Endothelial cell of umbilical vein (primary cell): Measurements from ENCODE around the gene FUT2. TPM values are rescaled to one million over a fixed set of nuclear protein-coding genes. Genes with fewer than 3 reads are reported as not detected.

Experiments
- Bru-seq: library from RNA; stranded (reverse); fragments of 400-500 nt; gene quantifications from one replicate; lab custom pipeline; 2021; lab: Mats Ljungman, UMichigan
- BruChase-seq, 2 experiments: library from RNA; stranded (reverse); fragments of 400-500 nt; gene quantifications; one replicate each; lab custom pipeline; 2021; lab: Mats Ljungman, UMichigan
- BruUV-seq: library from RNA; stranded (reverse); fragments of 400-500 nt; replicated peaks from 2 replicates; lab custom pipeline; 2021; lab: Mats Ljungman, UMichigan
- CTCF ChIA-PET: fragments of 300-600, 350-600 bp; sonication (Branson Sonifier 250); formaldehyde crosslinking; loops from one replicate; lab custom pipeline; 2021; ENCODE audit warnings: antibody characterized with exemption, inconsistent platforms; lab: Charles Lee
- POLR2A ChIA-PET: fragments of 300-600, 350-600 bp; sonication (Branson Sonifier 250); formaldehyde crosslinking; loops from one replicate; lab custom pipeline; 2021; ENCODE audit warnings: antibody characterized with exemption, inconsistent platforms; lab: Charles Lee
- DNase-seq: peaks from one replicate; pipeline ENCODE4 v3.0.0-alpha.2; 2011; ENCODE audit warnings: low read depth, low spot score
- FAIRE-seq: peaks from 2 replicates; lab custom pipeline; 2011; peaks lifted over from hg19 to GRCh38; lab: Jason Lieb, UNC
- H2AFZ ChIP-seq: 2 replicates; pipeline ENCODE4 v1.6.0; 2012; ENCODE audit warnings: low read depth, low read length, control low read depth, inconsistent platforms
- H3K27ac ChIP-seq: 2 replicates; pipeline ENCODE4 v1.5.1; 2011; ENCODE audit warnings: low read depth, mild to moderate bottlenecking, control low read depth, low read length, moderate library complexity; ENCODE audit not compliant: insufficient read depth
- H3K27me3 ChIP-seq, 2 experiments: 2 replicates each; pipeline versions ENCODE4 v1.6.0 to v1.6.1; 2011; ENCODE audit warnings: low read length in 2 of 2, mixed read lengths in 1 of 2; ENCODE audit not compliant: control insufficient read depth in 2 of 2, insufficient read depth in 2 of 2
- H3K36me3 ChIP-seq, 2 experiments: 2 replicates in 1 of 2; 3 replicates in 1 of 2; pipeline ENCODE4 v1.5.1; 2011; ENCODE audit warnings: low read length in 2 of 2, mild to moderate bottlenecking in 1 of 2, moderate library complexity in 1 of 2; ENCODE audit not compliant: control insufficient read depth in 2 of 2, insufficient read depth in 2 of 2; ENCODE audit errors: extremely low read depth in 1 of 2
- H3K4me1 ChIP-seq: 3 replicates; pipeline ENCODE4 v1.5.1; 2011; ENCODE audit warnings: mild to moderate bottlenecking, low read length; ENCODE audit not compliant: control insufficient read depth, insufficient read depth; ENCODE audit errors: extremely low read depth
- H3K4me2 ChIP-seq: 2 replicates; pipeline ENCODE4 v1.6.1; 2011; ENCODE audit warnings: low read length, control low read depth, mixed read lengths; ENCODE audit not compliant: insufficient read depth
- H3K4me3 ChIP-seq, 3 experiments: fragments of 200-600 bp in 1 of 3; sonication (generic), shearing (Covaris generic) in 1 of 3; replicated peaks in 1 of 3; 2 replicates each; pipeline ENCODE4 v1.5.1; 2011 to 2016; ENCODE audit warnings: control low read depth in 3 of 3, low read length in 3 of 3, mild to moderate bottlenecking in 2 of 3, inconsistent platforms in 1 of 3, low read depth in 1 of 3, moderate library complexity in 1 of 3; ENCODE audit not compliant: insufficient read depth in 1 of 3
- H3K79me2 ChIP-seq: 2 replicates; pipeline ENCODE4 v1.6.0; 2012; ENCODE audit warnings: low read length, inconsistent platforms; ENCODE audit not compliant: control insufficient read depth, insufficient read depth
- H3K9ac ChIP-seq: replicated peaks from 2 replicates; pipeline ENCODE3; 2011; ENCODE audit warnings: low read length, control low read depth; ENCODE audit not compliant: insufficient read depth; ENCODE audit errors: extremely low read depth
- H3K9me1 ChIP-seq: replicated peaks from 3 replicates; pipeline ENCODE4 v1.6.0; 2011; ENCODE audit warnings: mild to moderate bottlenecking, low read length; ENCODE audit not compliant: control insufficient read depth, insufficient read depth; ENCODE audit errors: extremely low read depth
- H3K9me3 ChIP-seq: replicated peaks from 2 replicates; pipeline ENCODE4 v1.5.1; 2012; ENCODE audit warnings: low read length, inconsistent platforms; ENCODE audit not compliant: control insufficient read depth, insufficient read depth
- H4K20me1 ChIP-seq: replicated peaks from 2 replicates; pipeline ENCODE3; 2011; ENCODE audit warnings: mild to moderate bottlenecking, low read length; ENCODE audit not compliant: control insufficient read depth, insufficient read depth; ENCODE audit errors: extremely low read depth
- CTCF ChIP-seq, 2 donors: IDR thresholded peaks; 1 replicate in 1 of 2; 2 replicates in 1 of 2; pipeline ENCODE4 v1.5.1; 2011; ENCODE audit warnings: low read length in 2 of 2, mild to moderate bottlenecking in 2 of 2, moderate library complexity in 2 of 2, control low read depth in 1 of 2, inconsistent platforms in 1 of 2, low read depth in 1 of 2; ENCODE audit not compliant: insufficient read depth in 1 of 2; ENCODE audit errors: extremely low read depth in 1 of 2
- EZH2 ChIP-seq: IDR thresholded peaks from 2 replicates; pipeline ENCODE4 v1.6.1; 2012; ENCODE audit warnings: borderline replicate concordance, low read depth, mild to moderate bottlenecking, moderate library complexity, low read length, inconsistent platforms; ENCODE audit not compliant: severe bottlenecking
- FOS ChIP-seq: IDR thresholded peaks from 2 replicates; pipeline ENCODE4 v1.6.1; 2011; ENCODE audit warnings: mild to moderate bottlenecking, low read length, moderate library complexity, borderline replicate concordance; ENCODE audit not compliant: insufficient read depth
- GATA2 ChIP-seq: IDR thresholded peaks from 2 replicates; pipeline ENCODE4 v1.7.0; 2011; ENCODE audit warnings: low read depth, mild to moderate bottlenecking, moderate library complexity, mixed read lengths, low read length; ENCODE audit not compliant: insufficient read length, insufficient read depth
- JUN ChIP-seq: IDR thresholded peaks from 2 replicates; pipeline ENCODE4 v1.6.1; 2011; ENCODE audit warnings: borderline replicate concordance, low read depth; ENCODE audit not compliant: insufficient read length, insufficient read depth
- MAX ChIP-seq: IDR thresholded peaks from 2 replicates; pipeline ENCODE4 v1.6.1; 2011; ENCODE audit not compliant: insufficient read depth, insufficient read length
- MYC ChIP-seq: IDR thresholded peaks from one replicate; pipeline ENCODE4 v1.6.1; 2011; ENCODE audit warnings: mild to moderate bottlenecking, low read depth, low read length
- POLR2A ChIP-seq: IDR thresholded peaks from 2 replicates; pipeline ENCODE4 v1.6.1; 2012; ENCODE audit warnings: low read depth, mild to moderate bottlenecking, control low read depth, low read length
- POLR2AphosphoS5 ChIP-seq: IDR thresholded peaks from 2 replicates; pipeline ENCODE4 v1.6.1; 2012; ENCODE audit warnings: low read depth, mild to moderate bottlenecking, control low read depth, low read length, moderate library complexity; ENCODE audit not compliant: insufficient read depth
- dilution Hi-C: fragments of 300-500 bp; cut with MboI; formaldehyde crosslinking; loops from one replicate; pipeline ENCODE4 v1.15.0; 2019; ENCODE audit warnings: low sequenced_read_pairs; ENCODE audit not compliant: extremely low pct_ligation_motif_present
- intact Hi-C: fragments of 100-400 bp; cut with micrococcal nuclease; formaldehyde crosslinking; loops from one replicate; pipeline ENCODE4 v1.10.0; 2022
- long read RNA-seq: library from polyadenylated mRNA; stranded (forward); transcript quantifications from one replicate; pipeline ENCODE4 v2.0.0, GENCODE V29; 2021
- polyA minus RNA-seq, 3 experiments: library from RNA; depleted of rRNA, polyadenylated mRNA; stranded (reverse); fragments of >200 nt; gene quantifications; 1 replicate in 1 of 3; 2 replicates in 2 of 3; pipeline ENCODE4 v1.2.3, GENCODE V29; 2011
- polyA plus RNA-seq, 4 experiments: library from polyadenylated mRNA; depleted of rRNA in 3 of 4; stranded (reverse) in 3 of 4; unstranded in 1 of 4; fragments of >200 nt; gene quantifications; 2 replicates each; pipeline versions ENCODE4 v1.2.1 to v1.2.3, GENCODE V29; 2011 to 2012; ENCODE audit warnings: missing spikeins in 1 of 4
- total RNA-seq: library from RNA; stranded (reverse); gene quantifications from 2 replicates; pipeline ENCODE4 v1.2.3, GENCODE V29; 2021

Gene FUT2
- total RNA-seq (not detected in 2 replicates), polyA plus RNA-seq (not detected in 2 replicates), polyA minus RNA-seq (not detected in 2 replicates), Bru-seq, nascent RNA (not detected), BruChase-seq, experiment 1, labeled RNA remaining after a 6-hour chase (percentile 8 among the genes with signal in this experiment), BruChase-seq, experiment 2, labeled RNA remaining after a 2-hour chase (not detected)
- polyA plus RNA-seq (2011; cell fraction: cytosol; rRNA removed), result not detected in 2 replicates
- not detected in 2 replicates for polyA plus RNA-seq (2011; cell fraction: nucleus; rRNA removed)
- 0.29 and 0.35 TPM in 2 replicates for polyA plus RNA-seq (2012)
- polyA minus RNA-seq (2011; cell fraction: cytosol; rRNA and poly(A)+ RNA removed), result not detected
- polyA minus RNA-seq (2011; cell fraction: nucleus; rRNA and poly(A)+ RNA removed), result not detected in 2 replicates
- long read RNA-seq, partial matches to known transcripts, result 0 of 3 reads
- long read RNA-seq, other reads (novel, unspliced or antisense), result 3 of 3 reads

GRCh38 chr19:48695743-48696352, at the start of gene FUT2:
TSS of gene FUT2 (plus strand) at chr19:48695971. CDS start at chr19:48702957, 6,986 bp downstream.
- Histone ChIP-seq H3K27ac (no peak within 1 kb of the TSS), H3K27me3 (no peaks in the 10 kb centered on the region), H3K9me1 (no peaks in the 10 kb centered on the region), H3K4me1 (peaks cover 16% of the 10 kb centered on the region), H4K20me1 (no peaks in the 10 kb centered on the region), H3K4me3 (peak within 1 kb of the TSS in 2 of 3 experiments; percentile 6 to 44), H3K79me2 (no peaks in the 10 kb centered on the region), H3K9ac (no peak within 1 kb of the TSS), H3K9me3 (no peaks in the 10 kb centered on the region), H2AFZ (peak within 1 kb of the TSS; percentile 97), H3K36me3 (no peaks in the 10 kb centered on the region), H3K4me2 (peak within 1 kb of the TSS; percentile 68)
- ChIA-PET CTCF (interaction anchor here (0.6 to 2.8 kb wide), 5 partner anchors 17 to 50 kb away, joined by 3 to 10 read pairs (median 7); partner anchors contain the start of gene CA11), POLR2A (interaction anchor here (0.6 kb wide), 2 partner anchors 264 to 430 kb away, joined by 3 read pairs; no protein-coding TSS in a partner anchor)
- intact Hi-C loops, result no loop called here
- TF ChIP-seq POLR2A, result no peak
- TF ChIP-seq GATA2, result no peak
- no peak for TF ChIP-seq MYC
- no peak for TF ChIP-seq FOS
- TF ChIP-seq CTCF (IDR thresholded peaks at IDR 0.05; ENCODE audit: extremely low read depth in 1 of 2, insufficient read depth in 1 of 2, low read depth in 1 of 2, low read length in 2 of 2), result no peak
- TF ChIP-seq EZH2, result no peak
- TF ChIP-seq POLR2AphosphoS5, result no peak
- TF ChIP-seq MAX, result no peak
- no peak for TF ChIP-seq JUN
- no peak for FAIRE-seq
- no peak for DNase-seq
- no TSS peak for BruUV-seq
- dilution Hi-C loops, result no loop called here
